ENCODE data around the gene REC8.
A peak's percentile ranks its signal among the peaks of the same experiment; 100 is the strongest.

REC8 gene, protein sequence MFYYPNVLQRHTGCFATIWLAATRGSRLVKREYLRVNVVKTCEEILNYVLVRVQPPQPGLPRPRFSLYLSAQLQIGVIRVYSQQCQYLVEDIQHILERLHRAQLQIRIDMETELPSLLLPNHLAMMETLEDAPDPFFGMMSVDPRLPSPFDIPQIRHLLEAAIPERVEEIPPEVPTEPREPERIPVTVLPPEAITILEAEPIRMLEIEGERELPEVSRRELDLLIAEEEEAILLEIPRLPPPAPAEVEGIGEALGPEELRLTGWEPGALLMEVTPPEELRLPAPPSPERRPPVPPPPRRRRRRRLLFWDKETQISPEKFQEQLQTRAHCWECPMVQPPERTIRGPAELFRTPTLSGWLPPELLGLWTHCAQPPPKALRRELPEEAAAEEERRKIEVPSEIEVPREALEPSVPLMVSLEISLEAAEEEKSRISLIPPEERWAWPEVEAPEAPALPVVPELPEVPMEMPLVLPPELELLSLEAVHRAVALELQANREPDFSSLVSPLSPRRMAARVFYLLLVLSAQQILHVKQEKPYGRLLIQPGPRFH

DNA sequence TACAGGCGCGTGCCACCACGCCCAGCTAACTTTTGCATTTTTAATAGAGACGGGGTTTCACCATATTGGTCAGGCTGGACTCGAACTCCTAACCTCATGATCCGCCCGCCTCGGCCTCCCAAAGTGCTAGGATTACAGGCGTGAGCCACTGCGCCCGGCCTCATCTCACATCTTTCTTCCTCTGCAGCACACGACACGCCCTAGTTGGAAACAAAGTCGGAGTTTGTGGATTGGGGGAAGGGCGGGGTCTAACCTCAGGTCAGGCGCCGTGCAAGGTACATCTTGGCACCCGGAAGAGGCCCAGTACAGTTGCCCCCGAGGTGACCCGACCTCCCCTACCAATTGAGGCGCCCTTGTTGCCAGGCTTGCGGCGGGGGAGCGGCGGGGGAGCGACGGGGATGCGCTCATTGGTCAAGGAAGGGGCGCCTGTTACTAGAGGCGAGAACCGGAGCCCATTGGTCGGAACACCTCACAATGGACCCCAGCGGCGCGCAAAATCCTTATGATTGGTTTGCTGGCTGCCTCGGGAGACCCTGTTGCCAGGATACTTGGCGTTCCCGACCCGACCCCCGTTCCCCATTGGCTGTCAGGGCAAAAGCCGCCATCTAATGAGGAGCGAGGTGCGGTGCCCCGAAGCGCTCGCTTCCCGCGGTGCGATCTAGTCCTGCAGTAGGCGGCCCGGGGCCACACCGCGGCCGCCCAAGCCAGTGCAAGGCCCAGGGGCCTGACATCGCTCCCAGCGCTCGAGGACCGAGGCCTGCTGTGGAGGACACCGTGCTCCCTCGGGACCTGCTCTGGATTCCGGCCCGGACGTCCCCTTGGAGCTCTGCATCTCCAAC, at the start of gene REC8:
TSS of gene REC8 (plus strand) at position 659 of the 839 bp plus-strand sequence. CDS start 473 bp downstream, outside the sequence.
- H3K27ac ChIP-seq, result peak within 1 kb of the TSS; percentile 0 to 27
- peak; percentile 72 to 81 for DNase-seq
- H3K9me3 ChIP-seq, result no peaks in the 10 kb centered on the region
- no peak for TF ChIP-seq CTCF (IDR thresholded peaks at IDR 0.05)
- intact Hi-C loops (cut with DNase I; ENCODE audit: low total_unique reads), result no loop called here
- peak within 1 kb of the TSS; percentile 36 to 46 for H3K4me3 ChIP-seq
- peaks cover 0 to 13% (median 3%) of the 10 kb centered on the region in 4 donors for H3K4me1 ChIP-seq
- H3K36me3 ChIP-seq, result peaks cover 8 to 55% (median 23%) of the 10 kb centered on the region in 3 donors
- H3K27me3 ChIP-seq, result no peaks in the 10 kb centered on the region

DNA sequence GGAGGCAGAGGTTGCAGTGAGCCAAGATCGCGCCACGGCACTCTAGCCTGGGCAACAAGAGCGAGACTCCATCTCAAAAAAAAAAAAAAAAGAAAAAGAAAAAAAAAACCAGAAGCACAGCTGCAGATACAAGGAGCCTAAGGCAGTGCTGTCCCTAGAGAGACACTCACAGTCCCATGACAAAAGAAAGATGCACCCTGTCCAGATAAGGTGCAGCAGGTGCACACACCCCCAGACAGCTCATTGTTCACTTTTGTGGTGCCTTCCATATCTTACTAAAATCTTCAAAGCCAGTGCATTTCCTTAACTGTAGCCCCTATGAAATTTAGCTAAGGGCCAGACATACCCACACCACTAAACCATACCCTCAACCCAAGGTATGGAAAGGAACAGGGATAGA, 49.5 kb upstream of the REC8 start:
- Histone ChIP-seq H3K36me3 (peaks cover 63 to 72% (median 64%) of the 10 kb centered on the region in 3 donors), H3K27ac (no peak overlapping the region), H3K9me3 (no peaks in the 10 kb centered on the region), H3K4me3 (no peak overlapping the region), H3K27me3 (no peaks in the 10 kb centered on the region), H3K4me1 (peaks cover 0 to under 1% (median 0%) of the 10 kb centered on the region in 4 donors)
- no peak for TF ChIP-seq CTCF (IDR thresholded peaks at IDR 0.05)
- no peak for DNase-seq
- intact Hi-C loops (cut with DNase I; ENCODE audit: low total_unique reads), result no loop called here

DNA sequence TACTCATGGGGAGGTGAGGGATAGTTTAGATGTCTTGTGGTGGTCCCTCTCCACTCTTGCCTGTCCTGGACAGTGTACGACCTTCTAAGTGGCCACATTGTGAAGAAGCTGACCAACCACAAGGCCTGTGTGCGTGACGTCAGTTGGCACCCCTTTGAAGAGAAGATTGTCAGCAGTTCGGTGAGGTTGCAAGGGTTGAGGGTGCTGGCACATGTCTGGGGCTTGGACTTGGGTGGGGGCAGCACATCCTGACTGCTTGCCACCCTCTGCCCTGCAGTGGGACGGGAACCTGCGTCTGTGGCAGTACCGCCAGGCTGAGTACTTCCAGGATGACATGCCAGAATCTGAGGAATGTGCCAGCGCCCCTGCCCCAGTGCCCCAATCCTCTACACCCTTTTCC, 49.0 kb upstream of the REC8 start:
- Histone ChIP-seq H3K4me3 (no peak overlapping the region), H3K9me3 (no peaks in the 10 kb centered on the region), H3K27ac (no peak overlapping the region), H3K36me3 (peaks cover 59 to 68% (median 61%) of the 10 kb centered on the region in 3 donors), H3K27me3 (no peaks in the 10 kb centered on the region), H3K4me1 (no peaks in the 10 kb centered on the region)
- peak in 1 of 2 donors; percentile 33 for DNase-seq
- intact Hi-C loops (cut with DNase I; ENCODE audit: low total_unique reads), result no loop called here
- TF ChIP-seq CTCF (IDR thresholded peaks at IDR 0.05), result no peak

- Histone ChIP-seq H3K27me3 (no peaks in the 10 kb centered on the region), H3K4me3 (no peak overlapping the region), H3K27ac (no peak overlapping the region), H3K4me1 (no peaks in the 10 kb centered on the region), H3K9me3 (no peaks in the 10 kb centered on the region), H3K36me3 (peaks cover 51 to 60% (median 53%) of the 10 kb centered on the region in 3 donors)
- TF ChIP-seq CTCF (IDR thresholded peaks at IDR 0.05), result no peak
- intact Hi-C loops (cut with DNase I; ENCODE audit: low total_unique reads), result no loop called here
- DNase-seq, result peak in 1 of 2 donors; percentile 41
Measured at GRCh38 chr14:24123424-24124417, 48.2 kb upstream of the REC8 start.

All from tibial artery (tissue), 4 donors.